IMR-90 (cell line): Measurements from ENCODE around the gene NKAIN1. TPM values are rescaled to one million over a fixed set of nuclear protein-coding genes. Genes with fewer than 3 reads are reported as not detected.
"Not testable (repeated sequence)": the region's sequence is repeated elsewhere in the genome, so short reads cannot be mapped to it uniquely, and the experiment has no call there.

Source experiments
- ATAC-seq: fragments of 200-7000 bp; cut with Tn5 transposase; 2 replicates; pipeline ENCODE4 v1.9.1; 2020; ENCODE audit warnings: low read depth, mild to moderate bottlenecking, moderate library complexity
- BruUV-seq: library from RNA; stranded (reverse); fragments of 400-500 nt; replicated peaks from 2 replicates; lab custom pipeline; 2021; lab: Mats Ljungman, UMichigan
- CTCF ChIA-PET: fragments of 300-600 bp; formaldehyde crosslinking; extraction: SDS; loops from one replicate; lab custom pipeline; 2021; ENCODE audit warnings: antibody characterized with exemption; lab: Yijun Ruan, JAX
- POLR2A ChIA-PET: fragments of 300-600 bp; sonication (Branson Sonifier 250); formaldehyde crosslinking; loops from one replicate; lab custom pipeline; 2022; ENCODE audit warnings: antibody characterized with exemption; ENCODE audit not compliant: unreplicated experiment; lab: Charles Lee
- DNase-seq: peaks from one replicate; pipeline ENCODE4 v3.0.0; 2013
- H2AFZ ChIP-seq: replicated peaks from 2 replicates; pipeline ENCODE3; 2013; ENCODE audit warnings: low read length, mild to moderate bottlenecking; ENCODE audit not compliant: poor library complexity
- H2AK5ac ChIP-seq: 2 replicates; pipeline ENCODE4 v1.6.1; 2013; ENCODE audit warnings: low read depth, low read length, inconsistent platforms
- H2AK9ac ChIP-seq: replicated peaks from 2 replicates; pipeline ENCODE3; 2013; ENCODE audit warnings: mild to moderate bottlenecking, low read depth, low read length, moderate library complexity; ENCODE audit not compliant: poor library complexity
- H2BK120ac ChIP-seq: 2 replicates; pipeline ENCODE4 v1.6.1; 2013; ENCODE audit warnings: low read depth, low read length, inconsistent platforms
- H2BK15ac ChIP-seq: 3 replicates; pipeline ENCODE4 v1.6.1; 2013; ENCODE audit warnings: low read depth, low read length, inconsistent platforms
- H2BK20ac ChIP-seq: 2 replicates; pipeline ENCODE4 v1.6.1; 2013; ENCODE audit warnings: low read depth, mild to moderate bottlenecking, inconsistent platforms, low read length, moderate library complexity
- H2BK5ac ChIP-seq: 2 replicates; pipeline ENCODE4 v1.6.1; 2013; ENCODE audit warnings: mild to moderate bottlenecking, low read depth, low read length, inconsistent platforms; ENCODE audit not compliant: poor library complexity, severe bottlenecking
- H3K14ac ChIP-seq: replicated peaks from 2 replicates; pipeline ENCODE4 v1.6.1; 2013; ENCODE audit warnings: low read depth, low read length, inconsistent platforms
- H3K18ac ChIP-seq: 2 replicates; pipeline ENCODE4 v1.6.1; 2013; ENCODE audit warnings: low read depth, low read length, control low read depth
- H3K23ac ChIP-seq: 2 replicates; pipeline ENCODE4 v1.6.1; 2013; ENCODE audit warnings: low read depth, low read length, inconsistent platforms
- H3K27ac ChIP-seq: 2 replicates; pipeline ENCODE4 v1.5.1; 2013; ENCODE audit warnings: mild to moderate bottlenecking, control low read depth, low read length; ENCODE audit not compliant: insufficient read depth
- H3K27me3 ChIP-seq: 2 replicates; pipeline ENCODE4 v1.6.1; 2013; ENCODE audit warnings: low read length; ENCODE audit not compliant: control insufficient read depth, insufficient read depth
- H3K36me3 ChIP-seq: 2 replicates; pipeline ENCODE4 v1.6.1; 2013; ENCODE audit warnings: low read length, mixed read lengths; ENCODE audit not compliant: control insufficient read depth, insufficient read depth
- H3K4ac ChIP-seq: 2 replicates; pipeline ENCODE4 v1.6.1; 2013; ENCODE audit warnings: low read depth, low read length, inconsistent platforms
- H3K4me1 ChIP-seq: 2 replicates; pipeline ENCODE4 v1.6.1; 2013; ENCODE audit warnings: low read length, mixed read lengths; ENCODE audit not compliant: control insufficient read depth, insufficient read depth
- H3K4me2 ChIP-seq: 2 replicates; pipeline ENCODE4 v1.6.1; 2013; ENCODE audit warnings: low read depth, mild to moderate bottlenecking, control low read depth, low read length, moderate library complexity
- H3K4me3 ChIP-seq: 2 replicates; pipeline ENCODE4 v1.5.1; 2013; ENCODE audit warnings: low read depth, mild to moderate bottlenecking, control low read depth, low read length, moderate library complexity; ENCODE audit not compliant: insufficient read depth
- H3K56ac ChIP-seq: 2 replicates; pipeline ENCODE4 v1.6.1; 2013; ENCODE audit warnings: low read length, inconsistent platforms; ENCODE audit not compliant: insufficient read depth; ENCODE audit errors: extremely low read depth
- H3K79me1 ChIP-seq, 2 experiments: 2 replicates each; pipeline ENCODE4 v1.6.1; 2013; ENCODE audit warnings: low read length in 2 of 2, inconsistent platforms in 1 of 2, low read depth in 1 of 2
- H3K9ac ChIP-seq: 2 replicates; pipeline ENCODE4 v1.6.1; 2013; ENCODE audit warnings: low read depth, low read length, control low read depth
- H3K9me1 ChIP-seq: 2 replicates; pipeline ENCODE4 v1.6.1; 2013; ENCODE audit warnings: low read length, inconsistent platforms; ENCODE audit not compliant: insufficient read depth
- H3K9me3 ChIP-seq: 2 replicates; pipeline ENCODE4 v1.6.1; 2013; ENCODE audit warnings: low read length; ENCODE audit not compliant: control insufficient read depth, insufficient read depth
- H4K20me1 ChIP-seq: 2 replicates; pipeline ENCODE4 v1.6.1; 2013; ENCODE audit warnings: low read length, inconsistent platforms; ENCODE audit not compliant: insufficient read depth
- H4K5ac ChIP-seq: 2 replicates; pipeline ENCODE4 v1.6.1; 2013; ENCODE audit warnings: mild to moderate bottlenecking, low read depth, low read length, control low read depth
- H4K8ac ChIP-seq, 2 experiments: 2 replicates each; pipeline ENCODE4 v1.6.1; 2013; ENCODE audit warnings: low read depth in 2 of 2, low read length in 2 of 2, control low read depth in 1 of 2, inconsistent platforms in 1 of 2
- H4K91ac ChIP-seq: 2 replicates; pipeline ENCODE4 v1.6.1; 2013; ENCODE audit warnings: low read depth, low read length, inconsistent platforms; ENCODE audit not compliant: insufficient read depth
- WGBS, 2 experiments: methylation state at CpG; one replicate each; pipeline versions ENCODE4 v1.1.5 to v1.1.7; 2013; ENCODE audit warnings: missing lambda C conversion rate in 2 of 2; ENCODE audit not compliant: insufficient read length in 1 of 2; ENCODE audit errors: extremely low coverage in 2 of 2; 5-methylcytosine and 5-hydroxymethylcytosine counted together
- dilution Hi-C: fragments of 300-500 bp; cut with HindIII; formaldehyde crosslinking; loops from one replicate; pipeline ENCODE4 v1.14.3; 2018; ENCODE audit warnings: low sequenced_read_pairs; ENCODE audit not compliant: unreplicated experiment
- in situ Hi-C: fragments of 300-500 bp; cut with MboI; formaldehyde crosslinking; loops from 3 replicates; pipeline ENCODE4 v1.14.3; 2019; ENCODE audit warnings: low sequenced_read_pairs, inconsistent platforms, mixed read lengths
- intact Hi-C: fragments of 100-400 bp; cut with micrococcal nuclease; formaldehyde crosslinking; loops from 2 replicates; pipeline ENCODE4 v1.10.0; 2022
- polyA plus RNA-seq, 3 experiments: library from polyadenylated mRNA; depleted of rRNA; stranded (reverse); fragments of >200 nt; gene quantifications; 2 replicates each; pipeline ENCODE4 v1.2.3, GENCODE V29; 2012; ENCODE audit warnings: low replicate concordance in 1 of 3
- total RNA-seq: library from RNA; depleted of rRNA; stranded (reverse); fragments of >200 nt; gene quantifications from 2 replicates; pipeline ENCODE4 v1.2.3, GENCODE V29; 2012

NKAIN1 gene
- total and polyA plus RNA-seq, 2 of the 4 experiments (the other 2 are of a cell fraction) = under 0.01 to 0.09 TPM

DNA sequence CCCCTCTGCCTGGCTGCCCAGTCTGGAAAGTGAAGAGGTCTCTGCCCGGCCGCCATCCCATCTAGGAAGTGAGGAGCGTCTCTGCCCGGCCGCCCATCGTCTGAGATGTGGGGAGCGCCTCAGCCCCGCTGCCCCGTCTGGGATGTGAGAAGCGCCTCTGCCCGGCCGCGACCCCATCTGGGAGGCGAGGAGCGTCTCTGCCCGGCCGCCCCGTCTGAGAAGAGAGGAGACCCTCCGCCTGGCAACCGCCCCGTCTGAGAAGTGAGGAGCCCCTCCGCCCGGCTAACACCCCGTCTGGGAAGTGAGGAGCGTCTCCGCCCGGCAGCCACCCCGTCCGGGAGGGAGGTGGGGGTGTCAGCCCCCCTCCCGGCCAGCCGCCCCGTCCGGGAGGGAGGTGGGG lies 63.4 kb downstream of the NKAIN1 start:
- H2AFZ ChIP-seq, H3K27ac ChIP-seq, intact Hi-C loops, H4K8ac ChIP-seq, POLR2A ChIA-PET, in situ Hi-C loops, H3K79me1 ChIP-seq, H3K23ac ChIP-seq, H3K4me3 ChIP-seq, dilution Hi-C loops, H2BK20ac ChIP-seq, H3K4me1 ChIP-seq, H2AK5ac ChIP-seq, BruUV-seq, H3K18ac ChIP-seq, H4K91ac ChIP-seq, H3K56ac ChIP-seq, H3K14ac ChIP-seq, H2BK120ac ChIP-seq, H2BK15ac ChIP-seq, H3K9me1 ChIP-seq, H4K20me1 ChIP-seq, H3K36me3 ChIP-seq, H3K9ac ChIP-seq, H3K9me3 ChIP-seq, ATAC-seq, DNase-seq, H4K5ac ChIP-seq, H3K27me3 ChIP-seq, H2BK5ac ChIP-seq, CTCF ChIA-PET, H3K4ac ChIP-seq, H3K4me2 ChIP-seq, H2AK9ac ChIP-seq: not testable (repeated sequence)
- 95% methylated on average over 8 of the region's 33 CpGs; no CpG with 5 or more reads in 1 of the 2 experiments for WGBS, 2 experiments
